Memory B cell (primary cell): ENCODE data around the gene IPO9.
"Not testable (repeated sequence)": the region's sequence is repeated elsewhere in the genome, so short reads cannot be mapped to it uniquely, and the experiment has no call there.

ENCODE experiments used
- ATAC-seq: fragments of 150-1000 bp; cut with Tn5 transposase; 2 replicates; pipeline ENCODE4 v1.10.0; 2021; ENCODE audit warnings: low read depth, mild to moderate bottlenecking, moderate library complexity
- DNase-seq, 2 donors: peaks; one replicate each; pipeline ENCODE4 v3.0.0; 2022; ENCODE audit warnings: low spot score in 2 of 2
- H3K27ac Mint-ChIP-seq: one replicate; pipeline ENCODE4 v1.8.0; 2022; ENCODE audit warnings: mild to moderate bottlenecking, moderate library complexity, mixed read lengths
- H3K27me3 Mint-ChIP-seq: one replicate; pipeline ENCODE4 v1.8.0; 2022; ENCODE audit warnings: mixed read lengths
- H3K36me3 Mint-ChIP-seq: one replicate; pipeline ENCODE4 v1.8.0; 2022; ENCODE audit warnings: mild to moderate bottlenecking, mixed read lengths
- H3K4me1 Mint-ChIP-seq: one replicate; pipeline ENCODE4 v1.8.0; 2022; ENCODE audit warnings: mixed read lengths
- H3K4me3 Mint-ChIP-seq: one replicate; pipeline ENCODE4 v1.8.0; 2022; ENCODE audit warnings: mild to moderate bottlenecking, moderate library complexity, mixed read lengths
- H3K9me3 Mint-ChIP-seq: one replicate; pipeline ENCODE4 v1.8.0; 2022; ENCODE audit warnings: mixed read lengths

Gene IPO9

DNA sequence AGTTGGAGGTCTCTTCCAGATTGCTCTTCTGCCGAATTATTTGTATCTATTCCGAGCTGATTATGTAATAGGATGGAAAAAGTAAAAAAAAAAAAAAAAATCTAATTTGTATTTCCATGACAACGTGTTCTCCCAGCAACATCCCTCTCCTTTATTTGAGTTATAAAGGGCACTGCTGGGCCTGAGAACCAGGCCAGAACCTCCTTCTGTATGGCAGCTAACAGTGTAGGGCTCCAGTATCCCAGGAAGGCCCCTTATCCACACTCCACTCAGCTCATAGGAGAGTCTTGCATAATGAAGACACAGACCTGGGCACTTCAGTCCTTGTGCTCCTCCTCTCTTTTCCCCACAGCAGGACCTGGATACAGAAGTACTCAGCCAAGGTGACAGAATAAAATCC is 3.7 kb upstream of the IPO9 start:
- Mint-ChIP-seq H3K4me3 (no peak overlapping the region), H3K27ac (no peak overlapping the region), H3K36me3 (no peaks in the 10 kb centered on the region), H3K27me3 (no peaks in the 10 kb centered on the region), H3K9me3 (no peaks in the 10 kb centered on the region), H3K4me1 (peaks cover 8% of the 10 kb centered on the region)
- DNase-seq (no peak), ATAC-seq (no peak)

GRCh38 chr1:201826830-201827229 is 2.1 kb upstream of the IPO9 start:
- Mint-ChIP-seq H3K4me3 (no peak overlapping the region), H3K36me3 (no peaks in the 10 kb centered on the region)
- ATAC-seq, result no peak

DNA sequence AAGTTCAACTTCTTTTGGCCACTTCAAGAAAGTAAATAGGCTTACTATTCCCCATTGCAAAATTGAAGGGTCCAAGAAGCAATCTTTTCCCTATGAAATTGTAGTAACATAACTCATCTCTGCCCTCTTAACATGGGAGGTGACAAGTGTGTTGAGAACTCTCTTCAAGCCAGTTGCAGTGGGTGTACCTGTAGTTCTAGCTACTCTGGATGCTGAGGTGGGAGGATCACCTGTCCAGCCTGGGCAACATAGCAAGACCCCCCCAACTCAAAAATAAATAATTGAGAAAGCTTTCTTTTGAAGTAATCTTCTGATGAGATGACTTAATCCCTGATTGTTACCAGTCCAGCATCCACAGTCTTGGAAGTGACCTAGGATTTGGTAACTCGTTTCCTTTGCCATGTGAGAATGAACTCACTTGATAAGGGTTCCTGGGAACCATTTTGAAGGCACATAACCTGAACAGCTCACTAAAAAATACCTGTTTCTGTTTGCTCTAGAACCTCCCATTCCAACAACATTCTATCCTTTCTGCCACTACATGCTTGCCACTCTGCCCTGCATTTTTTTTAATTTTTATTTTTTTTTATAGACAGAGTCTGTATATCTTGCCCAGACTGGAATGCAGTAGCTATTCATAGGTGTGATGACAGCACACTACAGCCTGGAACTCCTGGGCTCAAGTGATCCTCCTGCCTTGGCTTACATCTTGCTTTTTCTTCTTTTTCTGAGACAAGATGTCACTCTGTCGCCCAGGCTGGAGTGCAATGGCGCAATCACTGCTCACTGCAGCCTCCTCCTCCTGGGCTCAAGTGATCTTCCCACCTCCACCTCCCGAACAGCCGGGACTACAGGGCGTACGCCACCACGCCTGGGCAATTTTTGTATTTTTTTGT is 1.4 kb upstream of the IPO9 start:
- H3K27me3 Mint-ChIP-seq, result no peaks in the 10 kb centered on the region
- DNase-seq (no peak), ATAC-seq (no peak)
- no peak overlapping the region for H3K4me3 Mint-ChIP-seq
- no peaks in the 10 kb centered on the region for H3K36me3 Mint-ChIP-seq
- H3K9me3 Mint-ChIP-seq, result no peaks in the 10 kb centered on the region
- peaks cover 14% of the 10 kb centered on the region for H3K4me1 Mint-ChIP-seq
- H3K27ac Mint-ChIP-seq, result no peak overlapping the region

More at GRCh38 chr1:201826830-201827229, 2.1 kb upstream of the IPO9 start:
- Mint-ChIP-seq H3K9me3 (no peaks in the 10 kb centered on the region), H3K27ac (no peak overlapping the region), H3K4me1 (peaks cover 13% of the 10 kb centered on the region), H3K27me3 (no peaks in the 10 kb centered on the region)
- DNase-seq, result no peak

GRCh38 chr1:201828217-201828819 is 639 bp upstream of the IPO9 start:
- ATAC-seq, result no peak
- H3K27ac Mint-ChIP-seq, result no peak overlapping the region
- no peaks in the 10 kb centered on the region for H3K9me3 Mint-ChIP-seq
- peaks cover 16% of the 10 kb centered on the region for H3K4me1 Mint-ChIP-seq
- H3K27me3 Mint-ChIP-seq, result no peaks in the 10 kb centered on the region
- DNase-seq, result no peak
- H3K4me3 Mint-ChIP-seq, result no peak overlapping the region
- H3K36me3 Mint-ChIP-seq, result no peaks in the 10 kb centered on the region

- Mint-ChIP-seq H3K4me1 (peaks cover 24% of the 10 kb centered on the region), H3K9me3 (no peaks in the 10 kb centered on the region), H3K27ac (no peak overlapping the region), H3K27me3 (no peaks in the 10 kb centered on the region), H3K36me3 (no peaks in the 10 kb centered on the region), H3K4me3 (no peak overlapping the region)
- ATAC-seq (no peak), DNase-seq (no peak)
Observed at GRCh38 chr1:201831371-201831770, 2.4 kb downstream of the IPO9 start.

GRCh38 chr1:201834621-201835020 is 5.7 kb downstream of the IPO9 start:
- Mint-ChIP-seq H3K27me3 (no peaks in the 10 kb centered on the region), H3K9me3 (no peaks in the 10 kb centered on the region), H3K4me3 (no peak overlapping the region), H3K4me1 (peaks cover 24% of the 10 kb centered on the region), H3K27ac (no peak overlapping the region), H3K36me3 (peaks cover 1% of the 10 kb centered on the region)
- ATAC-seq (no peak), DNase-seq (no peak)

GRCh38 chr1:201838381-201838780 is 9.4 kb downstream of the IPO9 start:
- Mint-ChIP-seq H3K4me1 (peaks cover 25% of the 10 kb centered on the region), H3K36me3 (peaks cover 3% of the 10 kb centered on the region), H3K9me3 (no peaks in the 10 kb centered on the region), H3K27ac (no peak overlapping the region), H3K4me3 (no peak overlapping the region), H3K27me3 (no peaks in the 10 kb centered on the region)
- DNase-seq (no peak), ATAC-seq (no peak)

DNA sequence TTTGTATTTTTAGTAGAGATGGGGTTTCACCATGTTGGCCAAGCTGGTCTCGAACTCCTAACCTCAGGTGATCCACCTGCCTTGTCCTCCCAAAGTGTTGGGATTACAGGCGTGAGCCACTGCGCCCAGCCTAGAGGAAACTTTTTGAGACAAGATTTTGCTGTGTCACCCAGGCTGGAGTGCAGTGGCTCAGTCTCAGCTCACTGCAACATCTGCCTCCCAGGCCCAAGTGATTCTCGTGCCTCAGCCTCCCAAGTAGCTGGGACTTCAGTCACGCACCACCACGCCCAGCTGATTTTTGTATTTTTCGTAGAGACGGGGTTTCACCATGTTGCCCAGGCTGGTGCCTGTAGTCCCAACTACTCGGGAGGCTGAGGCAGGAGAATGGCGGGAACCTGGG is 10.1 kb downstream of the IPO9 start:
- DNase-seq, H3K27me3 Mint-ChIP-seq, H3K4me3 Mint-ChIP-seq, H3K27ac Mint-ChIP-seq, H3K9me3 Mint-ChIP-seq, H3K36me3 Mint-ChIP-seq, ATAC-seq: not testable (repeated sequence)
- H3K4me1 Mint-ChIP-seq, result peaks cover 24% of the 10 kb centered on the region

DNA sequence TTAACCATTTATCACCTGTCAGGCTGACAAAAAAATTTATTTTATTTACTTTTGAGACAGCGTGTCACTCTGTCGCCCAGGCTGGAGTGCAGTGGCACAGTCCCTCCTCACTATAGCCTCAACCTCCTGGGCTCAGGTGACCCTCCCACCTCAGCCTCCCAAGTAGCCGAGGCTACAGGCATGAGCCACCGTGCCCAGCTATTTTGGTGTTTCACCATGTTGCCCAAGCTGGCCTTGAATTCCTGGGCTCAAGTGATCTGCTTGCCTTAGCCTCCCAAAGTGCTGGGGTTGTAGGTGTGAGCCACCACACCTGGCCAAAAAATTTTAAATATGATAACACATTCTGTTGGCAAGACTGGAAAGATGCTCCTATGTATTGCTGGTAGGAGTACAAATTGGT is 11.1 kb downstream of the IPO9 start:
- Mint-ChIP-seq H3K36me3 (peaks cover 3% of the 10 kb centered on the region), H3K27ac (no peak overlapping the region), H3K27me3 (no peaks in the 10 kb centered on the region), H3K4me1 (peaks cover 19% of the 10 kb centered on the region), H3K9me3 (no peaks in the 10 kb centered on the region), H3K4me3 (no peak overlapping the region)
- ATAC-seq, result no peak
- no peak for DNase-seq

DNA sequence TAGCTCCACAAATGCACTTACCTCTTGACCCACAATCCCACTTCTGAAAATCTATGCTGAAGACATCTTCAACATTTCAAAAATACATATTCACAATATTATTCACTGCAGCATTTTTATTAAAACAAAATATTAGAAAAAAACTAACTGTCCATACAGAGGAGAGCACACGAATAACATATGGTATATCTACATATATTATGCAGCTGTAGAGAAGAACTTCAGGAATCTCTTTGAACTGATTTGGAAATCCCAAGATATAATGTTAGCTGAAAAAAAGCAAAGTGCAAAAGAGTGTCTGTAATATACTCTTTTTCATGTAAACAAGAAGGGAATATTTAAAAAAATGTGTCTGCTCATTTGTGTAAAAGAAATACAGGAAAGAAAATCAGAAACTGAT is 11.5 kb downstream of the IPO9 start:
- Mint-ChIP-seq H3K4me1 (peaks cover 17% of the 10 kb centered on the region), H3K27me3 (no peaks in the 10 kb centered on the region), H3K4me3 (no peak overlapping the region), H3K36me3 (peaks cover 3% of the 10 kb centered on the region), H3K9me3 (no peaks in the 10 kb centered on the region), H3K27ac (no peak overlapping the region)
- ATAC-seq, result no peak
- DNase-seq, result no peak

DNA sequence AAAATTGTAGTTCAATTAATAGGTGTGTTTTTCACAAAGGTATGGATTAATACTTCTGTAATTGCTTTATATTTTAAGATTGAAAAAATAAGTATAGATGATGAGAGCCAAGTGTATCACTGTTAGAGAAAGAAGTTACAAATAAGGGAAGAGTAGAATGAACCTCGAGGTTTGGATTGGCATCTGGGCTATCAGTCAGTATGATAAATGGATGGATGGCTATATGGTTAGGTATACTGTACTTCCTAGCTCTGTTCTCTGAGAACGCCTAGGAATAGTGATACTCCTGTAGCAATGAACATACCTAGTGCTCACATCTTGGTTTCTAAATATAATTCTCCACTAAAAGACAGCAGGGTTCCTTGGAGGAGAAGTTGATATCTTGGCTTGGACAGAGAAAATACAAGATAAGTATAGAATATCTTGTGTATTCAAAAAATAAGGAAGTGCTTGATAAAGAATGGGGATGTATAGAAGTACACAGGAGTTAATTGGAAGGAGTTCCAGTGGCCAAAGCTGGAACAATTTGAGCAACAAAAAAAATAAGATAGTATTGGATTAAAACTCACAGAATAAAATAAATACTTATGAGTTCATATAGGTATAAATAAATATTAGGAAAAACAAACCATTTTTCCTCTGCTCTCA is 12.4 kb downstream of the IPO9 start:
- Mint-ChIP-seq H3K4me1 (peaks cover 19% of the 10 kb centered on the region), H3K36me3 (peaks cover 3% of the 10 kb centered on the region), H3K9me3 (no peaks in the 10 kb centered on the region), H3K4me3 (no peak overlapping the region), H3K27me3 (no peaks in the 10 kb centered on the region), H3K27ac (no peak overlapping the region)
- ATAC-seq (no peak), DNase-seq (no peak)

DNA sequence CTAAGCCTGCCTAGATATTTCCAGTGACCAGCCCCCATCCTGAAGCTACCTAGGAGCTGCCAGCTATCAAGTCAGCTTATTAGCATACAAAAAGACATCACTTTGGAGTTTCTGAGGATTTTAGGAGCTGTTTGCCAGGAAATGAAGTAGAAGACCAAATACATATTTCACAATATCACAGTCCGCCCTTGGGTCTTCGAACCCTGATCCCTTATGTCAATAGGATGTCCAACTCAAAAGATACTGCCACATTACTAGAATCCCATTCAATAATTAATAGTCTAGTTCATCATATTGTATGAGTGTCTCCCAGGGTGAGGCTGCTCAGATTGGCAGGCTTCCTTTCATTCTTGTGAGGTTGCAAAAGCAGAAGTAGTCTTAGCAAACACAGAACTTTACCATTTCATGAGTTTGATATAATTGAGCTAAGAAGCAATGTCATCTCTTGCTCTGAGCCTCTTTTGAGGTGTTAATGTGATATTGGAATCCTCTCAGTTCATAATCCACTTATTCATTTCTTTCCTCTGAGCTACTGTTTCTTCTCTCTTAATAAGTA is 13.6 kb downstream of the IPO9 start:
- Mint-ChIP-seq H3K27ac (peak overlapping the region; percentile 10), H3K4me1 (peaks cover 19% of the 10 kb centered on the region), H3K36me3 (peaks cover 3% of the 10 kb centered on the region), H3K9me3 (no peaks in the 10 kb centered on the region), H3K4me3 (no peak overlapping the region), H3K27me3 (no peaks in the 10 kb centered on the region)
- ATAC-seq (peak; percentile 38), DNase-seq (no peak)

DNA sequence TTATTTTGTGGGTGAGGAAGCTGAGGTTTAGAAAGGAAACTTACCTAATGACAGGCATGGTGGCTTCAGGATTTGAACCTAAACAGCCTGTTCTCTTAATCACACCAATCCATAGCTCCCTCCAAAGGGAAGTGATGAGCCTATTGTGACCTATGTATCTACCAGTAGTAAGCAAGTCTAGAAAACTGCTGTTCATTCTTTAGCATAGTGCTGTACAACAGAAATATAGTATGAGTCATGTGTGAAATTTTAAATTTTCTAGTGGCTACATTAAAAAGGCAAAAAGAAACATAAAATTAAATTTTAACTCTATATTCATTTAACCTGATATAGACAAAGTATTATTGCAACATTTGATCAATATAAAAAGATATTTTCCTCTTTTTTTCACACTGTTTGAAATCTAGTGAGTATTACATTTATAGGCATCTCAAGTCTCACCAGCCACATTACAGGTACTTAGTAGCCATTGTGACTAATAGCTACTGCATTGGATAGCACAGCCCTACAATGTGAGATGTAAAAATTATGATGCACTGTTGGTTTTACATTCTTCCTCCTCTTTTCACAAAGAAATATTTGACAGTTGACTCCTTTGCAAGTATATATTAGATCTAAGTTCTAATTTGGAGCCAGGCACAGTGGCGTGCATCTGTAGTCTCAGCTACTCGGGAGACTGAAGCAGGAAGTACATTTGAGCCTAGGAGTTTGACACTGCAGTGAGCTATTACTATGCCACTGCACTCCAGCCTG is 16.6 kb downstream of the IPO9 start:
- Mint-ChIP-seq H3K4me1 (peaks cover 13% of the 10 kb centered on the region), H3K27ac (no peak overlapping the region), H3K27me3 (no peaks in the 10 kb centered on the region), H3K4me3 (no peak overlapping the region), H3K36me3 (peaks cover 17% of the 10 kb centered on the region), H3K9me3 (no peaks in the 10 kb centered on the region)
- no peak for ATAC-seq
- no peak for DNase-seq

- Mint-ChIP-seq H3K9me3 (no peaks in the 10 kb centered on the region), H3K4me1 (peaks cover 11% of the 10 kb centered on the region), H3K27me3 (no peaks in the 10 kb centered on the region), H3K4me3 (no peak overlapping the region), H3K36me3 (peaks cover 17% of the 10 kb centered on the region), H3K27ac (peak overlapping the region; percentile 63)
- ATAC-seq (no peak), DNase-seq (no peak)
Observed at GRCh38 chr1:201847150-201847549, 18.2 kb downstream of the IPO9 start.
